ENCODE measurements around the gene BRD7. TPM values are rescaled to one million over a fixed set of nuclear protein-coding genes. Genes with fewer than 3 reads are reported as not detected.

Gene BRD7
- total RNA-seq, 1 experiment from 2014 or later: 74.5 TPM

- DNase-seq (ENCODE audit: low read depth in 1 of 2, low spot score in 2 of 2): no peak
- no peak overlapping the region for H3K4me3 ChIP-seq
- peaks cover 4% of the 10 kb centered on the region; the same call in 1 of the 2 replicates for H3K27me3 ChIP-seq (replicated peaks)
- no peaks in the 10 kb centered on the region for H3K4me1 ChIP-seq (replicated peaks)
- H3K36me3 ChIP-seq: no peaks in the 10 kb centered on the region
- no peaks in the 10 kb centered on the region for H3K9me3 ChIP-seq (replicated peaks)
- H3K27ac ChIP-seq: no peak overlapping the region
Observed at GRCh38 chr16:50378417-50378816, 9.6 kb upstream of the BRD7 start.

- Histone ChIP-seq H3K4me3 (no peak overlapping the region), H3K36me3 (no peaks in the 10 kb centered on the region), H3K9me3 (replicated peaks) (no peaks in the 10 kb centered on the region), H3K4me1 (replicated peaks) (no peaks in the 10 kb centered on the region), H3K27me3 (replicated peaks) (peaks cover 4% of the 10 kb centered on the region; the same call in 1 of the 2 replicates), H3K27ac (no peak overlapping the region)
- DNase-seq (ENCODE audit: low read depth in 1 of 2, low spot score in 2 of 2): no peak
Observed at GRCh38 chr16:50377001-50377400, 8.2 kb upstream of the BRD7 start.

DNA sequence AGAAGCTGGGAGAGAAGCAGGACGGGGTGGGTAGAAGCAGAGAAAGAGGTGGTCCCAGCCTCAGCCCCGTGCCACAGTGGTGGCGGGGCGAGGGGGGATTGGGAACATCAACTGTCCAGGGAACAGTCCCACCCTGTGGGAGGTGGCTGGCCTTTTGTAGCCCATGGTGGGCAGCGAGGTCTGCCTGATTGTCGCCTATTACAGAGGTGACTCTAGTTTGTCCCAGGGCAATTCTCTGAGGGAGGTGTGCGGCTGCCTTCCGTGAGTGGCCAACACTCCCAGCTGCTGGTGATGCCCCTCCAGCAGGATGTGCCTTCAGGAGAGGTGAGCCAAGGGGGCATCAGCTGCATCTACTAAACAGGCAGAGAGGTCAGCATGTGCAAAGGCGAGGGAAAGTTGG lies 5.0 kb upstream of the BRD7 start:
- H3K27me3 ChIP-seq (replicated peaks): peaks cover 4% of the 10 kb centered on the region; the same call in 1 of the 2 replicates
- no peak overlapping the region for H3K4me3 ChIP-seq
- no peak for DNase-seq (ENCODE audit: low read depth in 1 of 2, low spot score in 2 of 2)
- H3K9me3 ChIP-seq (replicated peaks): no peaks in the 10 kb centered on the region
- no peaks in the 10 kb centered on the region for H3K36me3 ChIP-seq
- peaks cover 5% of the 10 kb centered on the region for H3K4me1 ChIP-seq (replicated peaks)
- H3K27ac ChIP-seq: no peak overlapping the region

- DNase-seq (ENCODE audit: low read depth in 1 of 2, low spot score in 2 of 2): no peak
- no peaks in the 10 kb centered on the region for H3K9me3 ChIP-seq (replicated peaks)
- H3K4me3 ChIP-seq: no peak overlapping the region
- peaks cover 4% of the 10 kb centered on the region; the same call in 1 of the 2 replicates for H3K27me3 ChIP-seq (replicated peaks)
- peaks cover 5% of the 10 kb centered on the region for H3K4me1 ChIP-seq (replicated peaks)
- peaks cover 3% of the 10 kb centered on the region for H3K36me3 ChIP-seq
- no peak overlapping the region for H3K27ac ChIP-seq
Observed at GRCh38 chr16:50373345-50373701, 4.5 kb upstream of the BRD7 start.

- Histone ChIP-seq H3K27ac (no peak overlapping the region), H3K27me3 (replicated peaks) (peaks cover 4% of the 10 kb centered on the region; the same call in 1 of the 2 replicates), H3K4me3 (no peak overlapping the region), H3K9me3 (replicated peaks) (no peaks in the 10 kb centered on the region), H3K36me3 (peaks cover 6% of the 10 kb centered on the region), H3K4me1 (replicated peaks) (peaks cover 7% of the 10 kb centered on the region)
- no peak for DNase-seq (ENCODE audit: low read depth in 1 of 2, low spot score in 2 of 2)
Observed at GRCh38 chr16:50372611-50373344, 4.0 kb upstream of the BRD7 start.

GRCh38 chr16:50371936-50372595 lies 3.3 kb upstream of the BRD7 start:
- Histone ChIP-seq H3K4me3 (no peak overlapping the region), H3K27ac (no peak overlapping the region), H3K9me3 (replicated peaks) (no peaks in the 10 kb centered on the region), H3K4me1 (replicated peaks) (peaks cover 13% of the 10 kb centered on the region), H3K36me3 (peaks cover 12% of the 10 kb centered on the region), H3K27me3 (replicated peaks) (peaks cover 2% of the 10 kb centered on the region; the same call in 1 of the 2 replicates)
- DNase-seq (ENCODE audit: low read depth in 1 of 2, low spot score in 2 of 2): no peak

DNA sequence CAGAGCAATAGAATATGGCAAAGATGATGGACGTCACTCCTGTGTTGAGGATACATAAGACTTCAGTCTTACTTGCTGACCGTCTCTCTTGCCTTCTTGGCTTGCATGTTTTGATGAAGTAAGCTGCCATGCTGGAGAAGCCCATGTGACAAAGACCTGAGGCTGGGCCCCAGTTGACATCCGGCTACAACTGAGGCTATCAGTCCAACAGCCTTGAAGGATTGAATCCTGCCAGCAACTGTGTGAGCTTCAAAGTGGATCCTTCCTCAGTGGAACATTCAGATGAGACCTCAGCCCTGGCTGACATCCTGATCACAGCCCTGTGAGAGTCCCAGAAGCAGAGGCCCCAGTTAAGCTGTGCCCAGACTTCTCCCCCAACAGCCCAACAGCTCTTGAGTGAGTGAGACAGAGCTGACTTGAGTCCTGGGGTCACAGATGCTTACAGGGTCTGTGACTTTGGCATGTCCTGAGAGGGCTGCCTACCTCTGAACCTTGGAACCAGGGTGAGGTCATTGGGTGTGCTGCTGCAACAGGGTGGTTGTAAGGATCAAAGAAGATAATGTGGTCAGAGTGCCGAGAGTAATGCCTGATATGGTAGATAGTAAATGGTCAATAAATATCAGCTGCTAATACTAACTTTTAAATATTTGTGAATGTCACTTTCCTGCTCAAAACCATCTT lies 2.4 kb upstream of the BRD7 start:
- no peaks in the 10 kb centered on the region for H3K9me3 ChIP-seq (replicated peaks)
- peaks cover 21% of the 10 kb centered on the region for H3K36me3 ChIP-seq
- H3K4me1 ChIP-seq (replicated peaks): peaks cover 13% of the 10 kb centered on the region
- H3K4me3 ChIP-seq: no peak overlapping the region
- H3K27ac ChIP-seq: no peak overlapping the region
- H3K27me3 ChIP-seq (replicated peaks): no peaks in the 10 kb centered on the region
- DNase-seq (ENCODE audit: low read depth in 1 of 2, low spot score in 2 of 2): no peak

GRCh38 chr16:50369133-50369804 lies 481 bp upstream of the BRD7 start:
- peak overlapping the region; percentile 24; the same call in 1 of the 2 replicates for H3K27ac ChIP-seq
- H3K27me3 ChIP-seq (replicated peaks): no peaks in the 10 kb centered on the region
- H3K4me1 ChIP-seq (replicated peaks): peaks cover 13% of the 10 kb centered on the region
- H3K9me3 ChIP-seq (replicated peaks): no peaks in the 10 kb centered on the region
- peak in 1 of 2 experiments; percentile 37 for DNase-seq (ENCODE audit: low read depth in 1 of 2, low spot score in 2 of 2)
- peak overlapping the region; percentile 97 for H3K4me3 ChIP-seq
- H3K36me3 ChIP-seq: peaks cover 40% of the 10 kb centered on the region

DNA sequence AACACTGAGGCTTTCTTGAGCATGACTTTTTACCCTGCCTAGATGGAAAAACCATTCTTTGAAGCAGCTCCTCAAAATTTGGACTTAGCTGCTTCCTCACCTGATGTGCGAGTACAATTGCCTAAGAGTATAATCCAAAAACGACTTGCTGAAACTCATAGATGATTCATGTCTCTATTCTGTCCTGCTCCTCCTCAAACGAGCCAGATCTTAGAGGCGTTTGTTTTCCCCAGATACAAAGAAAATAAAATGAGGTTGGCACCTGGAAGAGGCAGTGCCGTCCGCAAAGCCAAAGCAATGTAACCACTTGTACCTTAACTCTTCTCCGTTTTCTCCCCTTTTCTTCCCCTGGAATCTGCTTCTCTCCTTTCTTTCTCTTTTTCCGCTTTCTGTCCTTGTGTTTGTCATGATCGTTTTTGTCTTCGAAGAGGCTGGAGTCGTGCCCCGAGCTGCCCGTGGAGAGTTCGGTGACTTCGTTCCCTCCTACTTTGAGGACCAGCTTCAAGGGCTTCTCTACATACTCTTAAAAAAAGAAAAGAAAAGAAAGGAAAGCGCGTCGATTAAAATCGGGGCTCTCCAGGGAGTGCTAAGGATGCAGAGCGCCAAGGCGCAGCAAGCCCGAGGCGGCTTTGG lies 895 bp downstream of the BRD7 start:
- Histone ChIP-seq H3K9me3 (replicated peaks) (no peaks in the 10 kb centered on the region), H3K4me3 (peak overlapping the region; percentile 97), H3K27me3 (replicated peaks) (no peaks in the 10 kb centered on the region), H3K27ac (peak overlapping the region; percentile 68; the same call in 1 of the 2 replicates), H3K36me3 (peaks cover 54% of the 10 kb centered on the region), H3K4me1 (replicated peaks) (peaks cover 13% of the 10 kb centered on the region)
- no peak for DNase-seq (ENCODE audit: low read depth in 1 of 2, low spot score in 2 of 2)

GRCh38 chr16:50365791-50366575 lies 2.8 kb downstream of the BRD7 start:
- Histone ChIP-seq H3K4me3 (no peak overlapping the region), H3K9me3 (replicated peaks) (no peaks in the 10 kb centered on the region), H3K27me3 (replicated peaks) (no peaks in the 10 kb centered on the region), H3K36me3 (peaks cover 71% of the 10 kb centered on the region), H3K27ac (no peak overlapping the region), H3K4me1 (replicated peaks) (peaks cover 13% of the 10 kb centered on the region)
- DNase-seq (ENCODE audit: low read depth in 1 of 2, low spot score in 2 of 2): no peak

- no peak overlapping the region for H3K27ac ChIP-seq
- H3K4me3 ChIP-seq: no peak overlapping the region
- H3K36me3 ChIP-seq: peaks cover 93% of the 10 kb centered on the region
- peaks cover 8% of the 10 kb centered on the region for H3K4me1 ChIP-seq (replicated peaks)
- no peak for DNase-seq (ENCODE audit: low read depth in 1 of 2, low spot score in 2 of 2)
- no peaks in the 10 kb centered on the region for H3K9me3 ChIP-seq (replicated peaks)
- H3K27me3 ChIP-seq (replicated peaks): no peaks in the 10 kb centered on the region
Observed at GRCh38 chr16:50363656-50364055, 5.1 kb downstream of the BRD7 start.

DNA sequence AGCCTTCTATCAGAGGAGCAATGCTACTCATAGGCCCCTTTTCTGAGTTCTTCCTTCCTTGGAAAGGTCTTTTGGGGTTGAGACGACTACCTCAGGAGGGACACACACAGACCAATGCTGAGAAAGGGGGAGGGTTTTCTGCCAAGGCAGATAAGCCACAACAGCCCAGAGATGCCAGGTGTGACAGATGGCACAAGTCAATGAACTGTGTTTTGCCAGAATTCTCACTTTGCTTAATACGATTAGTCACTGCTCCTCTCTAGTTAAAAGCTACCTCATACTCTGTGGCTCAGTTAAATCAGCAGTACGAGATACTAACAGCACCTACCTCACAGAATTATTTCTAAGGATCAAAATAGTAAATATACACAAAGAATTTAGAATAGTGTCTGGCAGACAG lies 8.0 kb downstream of the BRD7 start:
- Histone ChIP-seq H3K36me3 (peaks cover 81% of the 10 kb centered on the region), H3K27me3 (replicated peaks) (no peaks in the 10 kb centered on the region), H3K4me1 (replicated peaks) (no peaks in the 10 kb centered on the region), H3K4me3 (no peak overlapping the region), H3K27ac (no peak overlapping the region), H3K9me3 (replicated peaks) (no peaks in the 10 kb centered on the region)
- no peak for DNase-seq (ENCODE audit: low read depth in 1 of 2, low spot score in 2 of 2)
